CD4-positive, alpha-beta T cell treated with Interleukin-6 for 4 hours (primary cell): ENCODE measurements around the gene MED16.
"Not testable (repeated sequence)": the region's sequence is repeated elsewhere in the genome, so short reads cannot be mapped to it uniquely, and the experiment has no call there.

Experiments used
- DNase-seq: peaks from one replicate; pipeline ENCODE4 v3.0.0-alpha.2; 2020; ENCODE audit warnings: mixed read lengths

Gene MED16

GRCh38 chr19:906480-906879 is 13.5 kb upstream of the MED16 start:
- peak; percentile 39 for DNase-seq

DNA sequence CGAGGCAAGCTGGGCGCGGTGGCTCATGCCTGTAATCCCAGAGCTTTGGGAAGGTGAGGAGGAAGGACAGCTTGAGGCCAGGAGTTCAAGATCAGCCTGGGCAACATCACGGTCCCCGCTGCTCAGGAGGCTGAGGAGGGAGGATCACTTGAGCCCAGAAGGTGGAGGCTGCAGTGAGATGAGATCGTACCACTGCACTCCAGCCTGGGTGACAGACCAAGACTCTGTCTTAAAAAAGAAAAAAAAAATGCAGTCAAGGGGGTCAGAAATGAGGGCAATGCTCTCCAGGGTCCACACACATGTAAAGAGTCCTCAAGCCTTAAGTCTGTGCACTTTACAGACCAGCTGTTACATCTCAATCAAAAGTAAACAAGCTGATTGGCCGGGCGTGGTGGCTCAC is 11.6 kb upstream of the MED16 start:
- no peak for DNase-seq

DNA sequence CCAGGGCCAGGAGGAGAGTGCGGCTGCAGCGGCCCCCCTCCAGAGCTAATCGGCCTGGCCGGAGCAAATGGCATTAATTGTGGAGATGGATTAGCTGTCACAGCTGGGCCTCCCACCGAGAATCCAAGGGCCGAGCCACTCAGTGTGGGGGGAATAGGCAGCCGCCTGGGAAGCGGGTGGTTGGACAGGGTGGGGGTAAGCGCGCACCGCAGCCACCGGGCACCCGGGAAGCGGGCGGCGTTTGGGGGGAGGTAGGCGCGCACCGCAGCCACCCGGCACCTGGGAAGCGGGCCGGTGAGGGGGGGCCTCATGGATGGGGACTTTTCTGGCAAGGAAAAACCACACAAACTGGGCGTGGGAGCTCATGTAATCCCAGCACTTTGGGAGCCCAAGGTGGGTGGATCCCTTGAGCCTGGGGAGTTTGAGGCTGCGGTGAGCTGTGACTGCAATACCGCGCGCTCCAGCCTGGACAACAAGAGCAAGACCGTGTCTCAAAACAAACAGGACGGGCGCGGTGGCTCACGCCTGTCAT is 10.3 kb upstream of the MED16 start:
- DNase-seq = no peak

DNA sequence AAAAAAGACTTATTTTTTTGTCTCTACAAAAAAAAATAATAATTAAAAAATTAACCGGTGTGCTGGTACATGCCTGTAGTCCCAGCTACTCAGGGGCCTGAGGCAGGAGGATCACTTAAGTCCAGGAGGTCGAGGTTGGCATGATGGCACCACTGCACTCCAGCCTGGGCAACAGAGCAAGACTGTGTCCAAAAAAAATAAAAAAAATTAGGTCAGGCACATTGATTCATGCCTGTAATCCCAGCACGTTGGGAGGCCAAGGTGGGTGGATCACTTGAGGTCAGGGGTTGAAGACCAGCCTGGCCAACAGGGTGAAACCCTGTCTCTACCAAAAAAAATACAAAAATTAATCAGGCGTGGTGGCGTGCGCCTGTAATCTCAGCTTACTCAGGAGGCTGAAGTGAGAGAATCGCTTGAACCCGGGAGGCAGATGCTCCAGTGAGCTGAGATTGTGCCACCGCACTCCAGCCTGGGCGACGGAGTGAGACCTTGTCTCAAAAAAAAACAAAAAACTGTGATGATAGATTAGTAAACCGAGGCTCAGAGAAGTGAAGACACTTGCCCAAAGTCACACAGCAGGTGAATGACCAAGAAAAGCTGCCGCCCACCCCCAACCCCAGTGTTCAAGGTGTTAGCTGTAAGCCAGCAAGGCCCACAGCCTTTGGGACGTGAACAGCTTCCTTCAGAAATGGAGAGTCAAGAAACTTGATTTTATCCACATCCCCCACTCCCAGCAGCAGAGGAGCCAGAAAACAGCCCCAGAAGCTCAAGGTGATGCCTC is 9.6 kb upstream of the MED16 start:
- DNase-seq = no peak

DNA sequence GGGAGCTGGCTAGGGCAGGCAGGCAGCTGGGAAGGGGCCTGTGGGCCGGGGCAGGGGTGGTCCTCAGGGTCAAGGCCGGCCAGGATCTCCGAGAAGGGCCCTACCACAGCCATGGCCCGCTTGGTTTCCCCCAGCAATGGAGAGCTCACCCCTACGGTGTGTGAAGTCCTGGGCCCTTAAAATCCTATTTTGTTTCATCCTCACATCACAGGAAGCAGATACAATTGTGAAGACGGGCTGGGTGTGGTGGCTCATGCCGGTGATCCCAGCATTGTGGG is 9.0 kb upstream of the MED16 start:
- DNase-seq = no peak

DNA sequence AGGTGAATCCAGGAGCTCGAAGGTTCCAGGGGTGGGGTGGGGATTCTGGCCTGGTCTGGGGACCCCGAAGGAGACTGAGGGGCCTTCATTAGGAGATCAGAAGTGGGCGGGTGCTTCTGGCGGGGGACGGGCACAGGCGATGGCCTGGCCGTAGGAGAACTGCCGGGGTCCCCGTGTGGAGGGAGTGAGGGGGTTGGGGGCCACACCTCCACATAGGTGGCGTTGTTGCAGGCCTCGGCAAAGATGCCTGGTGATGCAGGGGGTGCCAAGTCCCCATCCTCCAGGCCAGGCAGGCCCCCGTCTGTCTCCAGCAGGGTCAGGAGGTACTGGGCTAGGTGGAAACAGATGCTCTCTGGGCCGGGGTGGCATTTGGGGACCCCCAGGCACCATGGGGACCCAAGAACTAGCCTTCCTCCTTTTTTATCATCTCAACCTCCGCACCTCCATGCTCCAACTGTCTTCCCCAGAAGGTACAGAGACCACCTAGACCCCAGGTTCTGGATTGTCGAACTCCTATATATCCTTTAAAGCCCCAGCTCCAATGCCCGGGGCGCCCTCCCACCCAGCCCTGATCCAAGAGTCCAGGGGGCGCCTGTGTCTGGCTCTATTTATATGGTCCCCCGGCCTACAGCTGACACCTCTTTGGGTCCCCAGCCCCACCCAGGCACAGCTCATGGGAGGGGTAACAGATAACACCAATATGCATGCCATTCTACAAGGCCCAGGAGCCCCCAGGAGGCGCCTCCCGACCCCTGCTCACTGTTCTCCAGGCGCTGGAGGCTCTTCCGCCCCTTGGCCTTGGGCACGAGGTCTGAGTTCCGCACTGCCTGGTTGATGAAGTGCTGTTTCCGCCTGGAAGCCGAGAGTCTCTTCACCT is 8.5 kb upstream of the MED16 start:
- no peak for DNase-seq

- peak; percentile 58 for DNase-seq
Observed at GRCh38 chr19:900302-901111, 7.5 kb upstream of the MED16 start.

DNA sequence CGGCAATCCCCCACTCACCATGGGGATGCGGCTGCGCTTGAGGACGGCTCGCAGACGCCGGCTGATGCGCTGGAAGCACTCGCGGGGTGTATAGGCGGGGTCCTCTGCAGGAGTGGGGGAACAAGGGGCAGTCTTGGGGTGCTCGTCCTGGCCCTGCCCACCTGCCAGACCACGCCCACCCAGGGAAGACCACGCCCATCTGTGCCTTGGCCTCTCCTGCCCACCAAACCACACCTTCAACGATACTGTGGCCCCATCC is 7.0 kb upstream of the MED16 start:
- DNase-seq = no peak

DNA sequence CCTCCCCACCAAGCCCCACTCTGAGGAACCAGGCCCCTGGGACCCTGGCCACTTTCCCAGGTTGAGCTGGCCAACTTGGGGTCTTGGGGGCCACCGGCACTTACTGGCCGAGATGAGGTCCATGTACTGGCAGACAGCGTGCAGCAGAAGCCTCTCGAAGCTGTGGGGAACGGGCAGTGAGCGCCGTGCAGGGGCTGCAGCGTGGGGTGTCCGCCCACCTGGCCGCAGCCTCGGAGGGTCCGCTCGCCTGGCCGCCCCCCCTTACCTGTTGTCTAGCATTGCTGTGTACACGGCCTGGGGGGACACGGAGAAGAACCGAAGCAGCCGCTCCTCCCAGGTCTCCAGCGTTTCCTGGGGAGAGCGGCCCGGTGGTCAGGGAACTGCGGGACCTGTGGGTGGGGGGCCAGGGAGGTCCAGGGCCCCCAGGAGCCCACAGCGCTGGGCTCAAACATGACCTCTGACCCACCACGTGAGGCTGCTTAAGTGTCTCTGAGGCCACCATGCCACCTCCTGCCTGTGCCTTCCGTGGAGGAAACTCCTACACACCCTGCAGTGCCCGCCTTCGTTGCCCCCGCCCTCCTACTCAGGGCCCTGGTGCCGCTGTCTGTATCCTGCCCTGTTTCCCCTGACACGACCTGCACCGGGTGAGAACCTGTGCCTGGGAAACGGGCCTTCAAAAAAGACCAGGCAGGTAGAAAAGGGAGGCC is 6.5 kb upstream of the MED16 start:
- no peak for DNase-seq

- peak; percentile 58 for DNase-seq
Observed at GRCh38 chr19:898663-899062, 5.7 kb upstream of the MED16 start.

DNA sequence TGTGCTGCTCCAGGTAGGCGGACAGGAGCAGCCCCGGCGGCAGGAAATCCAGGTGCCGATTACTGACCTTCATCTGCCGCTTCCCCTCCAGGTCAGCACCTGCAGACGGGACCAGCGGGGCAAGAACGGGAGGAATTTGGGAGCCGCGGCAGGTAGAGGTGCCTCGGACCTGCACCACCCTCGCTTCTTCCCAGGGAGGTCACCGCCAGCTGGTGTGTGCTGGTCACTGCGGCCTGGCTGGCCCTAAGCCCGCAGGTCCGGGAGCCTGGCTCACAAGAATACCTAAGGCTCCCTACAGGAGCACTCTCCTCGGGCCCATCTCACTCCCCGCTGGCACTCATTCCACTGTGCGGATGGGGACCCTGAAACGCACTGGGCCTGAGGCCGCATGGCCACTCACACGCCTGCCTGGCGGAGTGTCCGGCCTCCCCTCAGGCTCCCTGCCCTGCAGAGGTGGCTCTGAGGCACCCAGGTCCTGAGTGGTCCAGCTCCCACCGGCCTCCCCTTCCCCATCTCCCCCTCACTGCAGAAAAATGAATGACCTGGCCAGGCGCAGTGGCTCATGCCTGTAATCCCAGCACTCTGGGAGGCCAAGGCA is 4.6 kb upstream of the MED16 start:
- DNase-seq = no peak

GRCh38 chr19:896999-897398 is 4.0 kb upstream of the MED16 start:
- no peak for DNase-seq

DNA sequence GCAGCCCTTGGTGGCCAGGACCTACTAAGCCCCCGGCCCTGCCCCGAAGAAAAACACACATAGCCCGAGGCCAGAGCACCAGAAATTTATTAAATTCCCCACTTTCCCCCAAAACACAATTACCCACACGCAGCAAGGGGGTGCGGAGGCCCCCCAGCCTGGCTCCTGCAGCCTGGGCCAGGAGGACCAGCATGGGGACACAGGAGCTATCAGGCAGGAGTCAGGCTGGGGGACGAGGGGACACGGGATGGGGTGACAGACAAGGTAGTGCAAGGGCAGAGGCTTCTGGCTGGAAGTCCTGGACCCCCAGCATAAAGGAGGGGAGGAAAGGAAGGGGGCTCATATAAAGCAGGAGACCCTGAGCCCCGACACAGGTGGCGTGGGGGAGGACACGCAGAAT is 3.4 kb upstream of the MED16 start:
- DNase-seq = no peak

DNA sequence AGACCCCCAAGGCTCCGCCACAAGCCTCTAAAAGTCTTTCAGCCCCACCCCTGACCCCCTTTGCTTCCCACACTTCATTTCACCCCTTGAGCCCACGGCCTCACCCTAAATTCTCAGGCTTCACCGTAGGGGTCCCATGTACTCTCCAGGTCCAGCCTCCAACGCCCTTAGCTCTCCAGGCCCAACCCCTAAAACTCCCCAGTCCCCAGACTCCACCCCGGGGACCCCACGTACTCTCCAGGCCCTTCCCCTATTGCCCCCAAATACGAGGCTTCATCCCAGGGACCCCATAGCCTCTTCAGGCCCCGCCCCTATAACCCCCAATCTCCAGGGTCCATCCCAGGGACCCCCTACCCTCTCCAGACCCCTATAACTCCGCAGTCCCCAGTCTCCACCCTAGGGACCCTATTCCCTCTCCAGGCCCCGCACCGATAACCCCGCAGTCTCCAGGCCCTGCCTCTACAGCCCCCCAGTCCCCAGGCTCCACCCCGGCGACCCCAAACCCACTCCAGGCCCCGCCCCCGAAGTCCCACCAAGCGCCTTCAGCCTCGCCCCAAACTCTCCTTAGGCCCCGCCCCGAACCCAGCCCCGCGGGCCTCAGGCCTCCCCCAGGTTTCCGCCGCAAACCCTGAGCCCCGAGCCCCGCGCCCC is 619 bp downstream of the MED16 start:
- no peak for DNase-seq

DNA sequence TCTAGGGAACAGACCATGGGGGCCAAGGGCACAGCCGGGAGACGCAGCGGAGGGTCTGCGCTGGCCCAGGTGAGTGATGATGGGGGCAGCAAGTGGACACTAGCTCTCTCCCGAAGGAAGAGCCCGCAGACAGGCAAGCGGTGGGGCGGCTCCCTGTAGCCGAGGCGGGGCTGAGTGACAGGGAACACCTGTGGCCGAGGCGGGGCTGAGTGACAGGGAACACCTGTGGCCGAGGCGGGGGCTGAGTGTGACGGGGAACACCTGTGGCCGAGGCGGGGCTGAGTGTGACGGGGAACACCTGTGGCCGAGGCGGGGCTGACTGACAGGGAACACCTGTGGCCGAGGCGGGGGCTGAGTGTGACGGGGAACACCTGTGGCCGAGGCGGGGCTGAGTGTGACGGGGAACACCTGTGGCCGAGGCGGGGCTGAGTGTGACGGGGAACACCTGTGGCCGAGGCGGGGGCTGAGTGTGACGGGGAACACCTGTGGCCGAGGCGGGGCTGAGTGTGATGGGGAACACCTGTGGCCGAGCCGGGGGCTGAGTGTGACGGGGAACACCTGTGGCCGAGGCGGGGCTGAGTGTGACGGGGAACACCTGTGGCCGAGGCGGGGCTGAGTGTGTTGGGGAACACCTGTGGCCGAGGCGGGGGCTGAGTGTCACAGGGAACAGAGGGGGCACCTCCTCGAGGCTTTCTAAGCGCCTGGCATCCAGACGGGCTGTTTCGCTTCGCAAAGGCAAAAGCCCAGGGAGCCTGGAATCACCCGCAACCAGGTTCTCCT is 1.4 kb downstream of the MED16 start:
- not testable (repeated sequence) for DNase-seq

GRCh38 chr19:890831-891230 is 2.2 kb downstream of the MED16 start:
- no peak for DNase-seq

DNA sequence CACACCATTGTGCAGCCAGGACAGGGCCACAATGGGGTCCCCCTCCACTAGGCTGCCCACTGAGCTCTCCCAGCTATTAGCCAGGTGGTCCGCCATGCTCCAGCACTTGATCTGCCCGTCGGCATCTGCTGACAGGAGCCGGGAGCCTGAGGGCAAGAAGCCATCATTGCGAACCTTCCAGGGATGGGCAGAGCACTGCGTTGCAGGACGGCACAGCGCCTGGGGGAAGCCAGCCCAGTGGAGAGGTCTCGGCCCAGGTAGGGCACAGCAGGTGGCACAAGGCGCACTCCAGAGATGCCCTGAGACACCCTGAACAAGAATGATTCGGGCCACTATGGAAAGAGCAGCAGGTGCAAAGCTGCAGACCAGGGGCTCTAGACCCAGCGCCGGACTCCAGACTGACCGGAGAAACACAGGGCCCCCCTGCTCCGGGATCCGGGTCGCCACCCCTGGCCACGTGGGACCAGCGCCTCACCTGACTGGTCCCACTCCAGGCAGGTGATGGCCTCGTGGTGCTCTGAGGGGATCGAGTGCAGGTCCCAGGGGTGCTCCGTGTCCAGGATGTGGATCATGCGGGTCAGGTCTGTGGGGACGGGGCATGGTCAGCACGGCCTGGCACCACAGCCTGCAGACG is 3.2 kb downstream of the MED16 start:
- no peak for DNase-seq

DNA sequence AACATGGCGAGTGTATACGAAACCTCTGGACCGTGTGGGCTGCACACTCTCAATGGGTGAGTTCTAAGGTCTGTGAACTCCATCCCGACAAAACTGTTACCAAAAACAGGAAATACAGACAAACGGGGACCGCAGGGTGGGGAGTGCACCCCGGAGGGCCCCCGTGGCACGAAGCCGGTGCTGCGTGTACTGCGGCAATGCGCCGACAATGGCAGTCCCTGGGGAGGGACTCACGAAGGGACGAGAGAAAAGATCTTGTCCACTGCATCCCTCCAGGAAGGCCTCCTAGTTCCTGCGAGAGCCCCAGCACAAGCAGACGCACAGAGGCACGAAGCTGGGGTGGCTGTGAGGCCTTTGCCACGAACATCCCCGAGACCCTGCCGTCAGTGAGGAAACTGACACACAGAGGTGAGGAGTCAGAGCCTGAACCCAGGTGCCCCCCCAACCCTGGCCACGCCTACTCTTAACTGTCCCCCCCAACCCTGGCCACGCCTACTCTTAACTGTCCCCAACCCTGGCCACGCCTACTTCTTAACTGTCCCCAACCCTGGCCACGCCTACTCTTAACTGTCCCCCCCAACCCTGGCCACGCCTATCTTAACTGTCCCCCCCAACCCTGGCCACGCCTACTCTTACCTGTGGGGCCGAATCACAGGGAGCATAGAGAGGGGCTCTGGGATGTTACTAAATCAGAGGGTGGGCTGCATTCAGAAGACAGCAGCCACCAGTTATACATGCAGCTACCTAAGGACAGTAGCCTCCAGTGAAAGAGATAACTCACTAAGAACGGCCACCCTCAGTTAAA is 4.2 kb downstream of the MED16 start:
- no peak for DNase-seq

GRCh38 chr19:887599-887998 is 5.4 kb downstream of the MED16 start:
- DNase-seq = no peak

GRCh38 chr19:887072-887471 is 5.9 kb downstream of the MED16 start:
- DNase-seq = no peak
